Esophagus muscularis mucosa (tissue), 4 donors: ENCODE measurements around the gene FOXK1.

Source experiments
- EP300 ChIP-seq: sonication (generic); formaldehyde crosslinking; IDR thresholded peaks from one replicate; pipeline ENCODE4 v1.6.1; 2017; ENCODE audit warnings: antibody characterized with exemption
- POLR2A ChIP-seq: fragments of 450-650 bp; IDR thresholded peaks from one replicate; pipeline ENCODE4 v1.6.1; 2017; ENCODE audit warnings: antibody characterized with exemption, moderate library complexity, mild to moderate bottlenecking, low read depth
- POLR2AphosphoS5 ChIP-seq, 2 donors: sonication (generic); formaldehyde crosslinking; IDR thresholded peaks; one replicate each; pipeline ENCODE4 v1.6.1; 2017; ENCODE audit warnings: antibody characterized with exemption in 2 of 2
- TF ChIP-seq, protein P1 (sequence below), 3 experiments: fragments of 200-600 bp in 2 of 3; fragments of 450-650 bp in 1 of 3; sonication (generic) in 2 of 3; IDR thresholded peaks; one replicate each; pipeline ENCODE4 v1.5.1; 2017 to 2019; ENCODE audit warnings: antibody characterized with exemption in 3 of 3, mild to moderate bottlenecking in 2 of 3, moderate library complexity in 1 of 3

DNA sequence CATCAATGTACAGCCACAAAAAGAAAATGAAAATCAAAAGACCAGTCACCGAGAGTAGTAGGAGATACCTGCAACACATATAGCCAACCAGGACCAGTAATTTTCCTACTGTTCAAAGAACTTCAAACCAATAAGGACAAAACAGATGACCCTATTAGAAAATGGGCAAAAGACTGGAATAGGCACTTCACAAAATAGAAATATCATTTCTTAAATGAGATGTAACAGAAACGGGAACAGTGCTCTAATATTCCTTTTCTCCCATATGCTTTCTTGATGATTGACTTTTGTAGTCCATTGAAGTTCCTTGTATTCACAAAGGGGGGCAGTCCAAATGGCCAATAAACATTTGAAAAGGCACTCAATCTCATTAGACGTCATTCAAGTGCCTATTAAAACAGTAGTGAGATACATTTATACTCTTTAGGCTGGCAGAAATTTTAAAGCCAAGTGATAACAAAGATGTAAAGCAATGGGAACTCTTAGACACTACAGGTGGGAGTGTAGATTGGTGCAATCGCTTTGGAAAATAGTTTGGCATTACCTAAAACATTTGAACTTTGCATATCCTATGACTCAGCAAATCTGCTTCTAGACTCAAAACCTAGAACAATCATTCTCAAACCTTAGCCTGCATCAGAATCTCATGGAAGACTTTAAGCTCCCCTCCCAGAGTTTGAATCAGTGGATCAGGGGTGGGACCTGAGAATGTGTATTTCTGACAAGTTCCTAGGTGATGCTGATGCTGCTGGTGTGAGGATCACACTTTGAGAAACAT, 24.3 kb upstream of the FOXK1 start:
- TF ChIP-seq, protein P1, sequence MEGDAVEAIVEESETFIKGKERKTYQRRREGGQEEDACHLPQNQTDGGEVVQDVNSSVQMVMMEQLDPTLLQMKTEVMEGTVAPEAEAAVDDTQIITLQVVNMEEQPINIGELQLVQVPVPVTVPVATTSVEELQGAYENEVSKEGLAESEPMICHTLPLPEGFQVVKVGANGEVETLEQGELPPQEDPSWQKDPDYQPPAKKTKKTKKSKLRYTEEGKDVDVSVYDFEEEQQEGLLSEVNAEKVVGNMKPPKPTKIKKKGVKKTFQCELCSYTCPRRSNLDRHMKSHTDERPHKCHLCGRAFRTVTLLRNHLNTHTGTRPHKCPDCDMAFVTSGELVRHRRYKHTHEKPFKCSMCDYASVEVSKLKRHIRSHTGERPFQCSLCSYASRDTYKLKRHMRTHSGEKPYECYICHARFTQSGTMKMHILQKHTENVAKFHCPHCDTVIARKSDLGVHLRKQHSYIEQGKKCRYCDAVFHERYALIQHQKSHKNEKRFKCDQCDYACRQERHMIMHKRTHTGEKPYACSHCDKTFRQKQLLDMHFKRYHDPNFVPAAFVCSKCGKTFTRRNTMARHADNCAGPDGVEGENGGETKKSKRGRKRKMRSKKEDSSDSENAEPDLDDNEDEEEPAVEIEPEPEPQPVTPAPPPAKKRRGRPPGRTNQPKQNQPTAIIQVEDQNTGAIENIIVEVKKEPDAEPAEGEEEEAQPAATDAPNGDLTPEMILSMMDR (IDR thresholded peaks at IDR 0.05): no peak
- TF ChIP-seq POLR2A (no peak), POLR2AphosphoS5 (IDR thresholded peaks at IDR 0.05) (no peak), EP300 (no peak)
